ENCODE measurements around the gene SCNN1A. TPM values are rescaled to one million over a fixed set of nuclear protein-coding genes. Genes with fewer than 3 reads are reported as not detected.

SCNN1A gene
- total RNA-seq, 1 experiment from 2014 or later, result 28.5 TPM

DNA sequence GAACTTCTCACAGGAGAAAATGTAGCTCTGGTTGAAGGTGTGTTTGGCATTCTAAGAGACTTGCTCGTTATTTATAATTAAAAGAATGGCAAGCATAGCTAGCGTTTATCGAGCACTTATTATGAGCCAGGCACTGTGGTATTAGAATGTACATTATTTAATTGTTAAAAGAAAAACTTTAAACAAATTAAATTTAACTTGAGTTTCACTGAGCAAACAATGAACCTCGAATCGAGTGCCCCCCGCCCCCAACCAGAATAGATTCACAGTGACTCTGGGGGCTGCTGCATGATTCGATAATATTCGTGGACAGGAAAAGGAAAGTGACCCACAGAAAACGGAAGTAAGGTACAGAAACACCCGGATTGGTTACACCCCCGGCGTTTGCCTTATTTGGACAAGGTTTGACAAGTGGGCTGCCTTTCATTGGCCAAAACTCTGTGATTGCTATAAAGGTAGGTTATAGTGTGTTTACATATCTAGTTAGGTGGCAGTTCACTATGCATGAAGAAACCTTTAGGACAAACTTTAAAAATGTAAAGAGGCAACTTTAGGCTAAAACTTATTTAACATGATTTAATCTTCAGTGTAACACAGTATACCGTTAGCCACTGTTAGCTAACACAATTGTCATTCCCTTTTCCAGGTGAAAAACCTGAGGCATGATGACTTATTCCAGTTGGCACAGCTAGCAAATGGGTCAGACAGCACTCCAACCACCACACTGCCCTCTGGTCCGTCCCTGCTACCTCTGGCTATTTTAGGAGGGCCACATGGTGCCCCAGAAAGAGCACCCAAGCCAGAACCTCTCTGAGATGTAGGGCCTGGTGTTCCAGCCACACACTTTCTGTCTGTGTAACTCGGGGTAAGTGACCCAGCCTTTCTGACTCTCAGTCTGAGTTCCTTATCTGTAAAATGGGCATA lies 7.1 kb downstream of the SCNN1A start:
- Histone ChIP-seq H3K36me3 (replicated peaks; ENCODE audit: control insufficient read depth, insufficient read depth, low read length) (no peaks in the 10 kb centered on the region; the same call in 1 of the 2 replicates), H3K27me3 (ENCODE audit: control insufficient read depth, insufficient read depth, low read length) (no peaks in the 10 kb centered on the region), H3K4me3 (ENCODE audit: insufficient read depth, low read depth, low read length) (no peak overlapping the region)
- peak; percentile 41 for DNase-seq

DNA sequence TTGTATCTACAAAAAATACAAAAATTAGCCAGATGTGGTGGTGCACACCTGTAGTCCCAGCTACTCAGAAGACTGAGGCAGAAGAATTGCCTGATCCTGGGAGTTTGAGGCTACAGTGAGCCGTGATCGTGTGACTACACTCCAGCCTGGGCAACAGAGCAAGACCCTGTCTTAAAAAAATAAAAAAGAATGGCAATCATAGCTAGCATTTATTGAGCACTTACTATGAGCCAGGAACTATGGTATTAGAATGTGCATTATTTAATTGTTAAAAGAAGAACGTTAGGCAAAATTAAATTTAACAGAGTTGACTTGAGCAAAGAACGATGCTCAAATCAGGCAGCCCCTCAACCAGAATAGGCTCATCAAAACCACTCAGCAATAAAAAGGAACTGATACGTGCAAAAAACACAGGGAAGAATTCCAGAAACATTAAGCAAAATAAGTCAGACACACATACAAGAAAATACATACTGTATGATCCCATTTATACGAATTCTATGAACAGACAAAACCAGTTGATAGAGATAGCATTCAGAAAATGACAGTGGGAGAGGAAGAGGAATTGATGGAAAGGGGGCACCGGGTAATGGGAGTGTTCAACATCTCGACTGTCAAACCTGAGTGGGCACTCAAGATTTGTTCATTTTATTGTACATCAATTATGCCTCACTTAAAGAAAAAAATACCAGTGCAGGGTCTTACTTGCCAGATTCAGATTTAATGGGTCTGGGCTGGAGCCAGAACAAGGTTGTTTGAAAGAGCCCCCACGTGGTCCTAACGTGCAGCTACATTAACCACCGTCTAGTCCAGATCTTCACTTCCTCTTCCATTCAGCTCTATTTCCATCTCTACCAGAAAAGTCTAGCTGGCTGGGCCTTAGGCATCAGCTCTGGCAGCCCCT lies 8.0 kb downstream of the SCNN1A start:
- Histone ChIP-seq H3K36me3 (replicated peaks; ENCODE audit: control insufficient read depth, insufficient read depth, low read length) (peaks cover 1% of the 10 kb centered on the region), H3K4me3 (ENCODE audit: insufficient read depth, low read depth, low read length) (no peak overlapping the region), H3K27me3 (ENCODE audit: control insufficient read depth, insufficient read depth, low read length) (no peaks in the 10 kb centered on the region)
- DNase-seq, result peak; percentile 46

DNA sequence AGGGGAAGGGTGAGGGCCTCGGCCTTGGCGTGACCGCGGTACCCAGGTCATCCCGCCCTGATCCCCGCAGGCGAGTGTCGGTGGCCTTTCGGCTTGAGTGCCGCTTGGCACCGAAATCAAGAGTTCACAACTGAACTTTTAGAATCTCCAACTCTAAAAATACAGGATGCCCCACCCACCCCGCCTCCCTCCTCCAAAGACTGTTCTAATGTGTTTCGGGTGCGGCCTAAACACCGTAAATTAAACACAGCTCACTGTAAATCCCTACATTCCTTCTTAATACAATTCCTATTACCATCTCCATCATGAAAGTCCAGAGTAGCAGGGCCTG lies 11.4 kb downstream of the SCNN1A start:
- Histone ChIP-seq H3K36me3 (replicated peaks; ENCODE audit: control insufficient read depth, insufficient read depth, low read length) (peaks cover 10% of the 10 kb centered on the region), H3K4me3 (ENCODE audit: insufficient read depth, low read depth, low read length) (peak overlapping the region; percentile 57), H3K27me3 (ENCODE audit: control insufficient read depth, insufficient read depth, low read length) (no peaks in the 10 kb centered on the region)
- no peak for DNase-seq

DNA sequence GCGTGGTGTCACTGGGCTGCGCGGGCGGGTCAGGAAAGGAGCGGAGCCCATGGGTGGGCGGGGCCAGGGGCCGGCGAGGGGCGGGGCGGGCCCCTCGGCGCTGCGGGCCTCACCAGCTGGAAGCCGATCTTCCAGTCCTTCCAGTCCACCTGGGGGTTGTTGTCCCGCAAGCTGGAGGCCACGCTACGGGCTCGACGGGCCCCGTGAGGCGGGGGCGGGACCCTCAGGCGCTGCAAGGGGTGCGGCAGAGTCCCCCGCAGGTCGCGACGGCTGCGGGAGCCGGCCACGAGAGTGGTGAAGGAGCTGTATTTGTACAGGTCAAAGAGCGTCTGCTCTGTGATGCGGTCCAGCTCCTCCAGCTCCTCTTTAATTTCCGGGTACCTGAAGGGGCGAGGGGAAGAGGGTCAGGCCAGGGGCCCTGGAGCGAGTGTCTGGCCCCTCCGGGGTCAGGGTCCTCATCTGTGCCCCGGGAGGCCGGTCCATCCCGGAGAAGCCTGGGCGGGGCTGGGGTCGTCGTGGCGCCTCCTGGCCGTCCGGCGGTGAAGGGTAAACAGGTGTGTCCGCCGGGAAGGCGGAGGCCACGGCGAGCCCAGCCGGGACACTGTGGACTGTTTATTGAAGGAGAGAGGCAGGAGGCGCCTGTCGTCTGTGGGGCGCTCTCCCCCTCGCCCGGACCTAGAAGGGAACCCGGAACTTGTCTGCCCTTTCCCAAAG lies 11.9 kb downstream of the SCNN1A start:
- H3K4me3 ChIP-seq (ENCODE audit: insufficient read depth, low read depth, low read length), result peak overlapping the region; percentile 57
- peak; percentile 98 for DNase-seq
- H3K36me3 ChIP-seq (replicated peaks; ENCODE audit: control insufficient read depth, insufficient read depth, low read length), result peaks cover 10% of the 10 kb centered on the region
- H3K27me3 ChIP-seq (ENCODE audit: control insufficient read depth, insufficient read depth, low read length), result no peaks in the 10 kb centered on the region

DNA sequence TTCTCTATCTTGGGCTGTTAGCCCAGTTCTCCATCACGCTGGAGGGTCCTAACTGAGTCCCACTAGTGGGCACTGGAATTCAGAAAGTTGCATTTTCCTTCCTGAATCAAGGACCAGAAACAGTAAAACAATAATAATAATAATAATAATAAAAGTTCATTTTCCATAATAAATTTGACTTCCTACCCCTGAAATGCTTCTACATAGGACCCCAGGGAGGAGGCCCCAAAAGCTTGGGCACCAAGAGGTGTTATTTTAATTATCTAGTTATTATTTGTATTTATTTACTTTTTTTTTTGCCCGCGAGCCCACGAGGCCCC lies 12.4 kb downstream of the SCNN1A start:
- H3K4me3 ChIP-seq (ENCODE audit: insufficient read depth, low read depth, low read length), result no peak overlapping the region
- H3K36me3 ChIP-seq (replicated peaks; ENCODE audit: control insufficient read depth, insufficient read depth, low read length), result peaks cover 10% of the 10 kb centered on the region
- no peaks in the 10 kb centered on the region for H3K27me3 ChIP-seq (ENCODE audit: control insufficient read depth, insufficient read depth, low read length)
- peak; percentile 44 for DNase-seq

DNA sequence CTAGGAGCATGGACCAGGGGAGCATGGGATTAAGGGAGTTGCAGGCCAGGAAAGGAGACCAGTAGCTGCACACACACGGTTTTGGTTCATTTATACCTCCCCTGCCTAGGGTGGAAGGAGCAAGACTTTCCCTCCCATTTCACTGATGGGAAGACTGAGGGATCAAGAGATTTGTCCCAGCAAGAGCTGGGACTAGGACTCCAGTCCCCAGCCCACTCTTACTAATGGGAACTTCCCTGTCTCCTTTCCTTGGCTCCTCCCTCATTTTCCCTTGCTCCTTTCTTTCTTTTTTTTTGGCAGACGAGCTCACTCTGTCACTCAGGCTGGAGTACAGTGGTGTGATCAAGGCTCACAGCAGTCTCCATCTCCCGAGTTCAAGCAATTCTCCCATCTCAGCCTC lies 13.0 kb downstream of the SCNN1A start:
- DNase-seq, result peak; percentile 25
- no peaks in the 10 kb centered on the region for H3K27me3 ChIP-seq (ENCODE audit: control insufficient read depth, insufficient read depth, low read length)
- no peak overlapping the region for H3K4me3 ChIP-seq (ENCODE audit: insufficient read depth, low read depth, low read length)
- H3K36me3 ChIP-seq (replicated peaks; ENCODE audit: control insufficient read depth, insufficient read depth, low read length), result peaks cover 10% of the 10 kb centered on the region

DNA sequence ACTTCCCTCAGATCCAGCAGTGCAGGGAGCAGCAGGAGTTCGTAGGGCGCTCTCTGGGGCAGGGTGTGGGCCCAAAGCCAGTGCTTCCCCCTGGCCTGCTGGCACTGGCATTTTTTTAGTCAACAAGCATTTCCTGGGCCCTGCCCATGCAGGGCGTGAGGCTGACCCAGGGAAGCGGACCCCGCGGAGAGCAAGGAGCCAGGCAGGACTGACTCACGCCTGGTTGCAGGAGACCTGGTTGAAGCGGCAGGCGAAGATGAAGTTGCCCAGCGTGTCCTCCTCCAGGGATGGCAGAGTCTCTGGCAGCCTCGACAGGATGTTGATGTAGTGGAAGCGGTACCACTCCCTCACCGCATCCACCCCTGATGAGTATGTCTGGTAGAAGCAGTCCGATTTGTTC lies 13.5 kb downstream of the SCNN1A start:
- no peak for DNase-seq
- Histone ChIP-seq H3K36me3 (replicated peaks; ENCODE audit: control insufficient read depth, insufficient read depth, low read length) (peaks cover 10% of the 10 kb centered on the region), H3K27me3 (ENCODE audit: control insufficient read depth, insufficient read depth, low read length) (no peaks in the 10 kb centered on the region), H3K4me3 (ENCODE audit: insufficient read depth, low read depth, low read length) (no peak overlapping the region)

DNA sequence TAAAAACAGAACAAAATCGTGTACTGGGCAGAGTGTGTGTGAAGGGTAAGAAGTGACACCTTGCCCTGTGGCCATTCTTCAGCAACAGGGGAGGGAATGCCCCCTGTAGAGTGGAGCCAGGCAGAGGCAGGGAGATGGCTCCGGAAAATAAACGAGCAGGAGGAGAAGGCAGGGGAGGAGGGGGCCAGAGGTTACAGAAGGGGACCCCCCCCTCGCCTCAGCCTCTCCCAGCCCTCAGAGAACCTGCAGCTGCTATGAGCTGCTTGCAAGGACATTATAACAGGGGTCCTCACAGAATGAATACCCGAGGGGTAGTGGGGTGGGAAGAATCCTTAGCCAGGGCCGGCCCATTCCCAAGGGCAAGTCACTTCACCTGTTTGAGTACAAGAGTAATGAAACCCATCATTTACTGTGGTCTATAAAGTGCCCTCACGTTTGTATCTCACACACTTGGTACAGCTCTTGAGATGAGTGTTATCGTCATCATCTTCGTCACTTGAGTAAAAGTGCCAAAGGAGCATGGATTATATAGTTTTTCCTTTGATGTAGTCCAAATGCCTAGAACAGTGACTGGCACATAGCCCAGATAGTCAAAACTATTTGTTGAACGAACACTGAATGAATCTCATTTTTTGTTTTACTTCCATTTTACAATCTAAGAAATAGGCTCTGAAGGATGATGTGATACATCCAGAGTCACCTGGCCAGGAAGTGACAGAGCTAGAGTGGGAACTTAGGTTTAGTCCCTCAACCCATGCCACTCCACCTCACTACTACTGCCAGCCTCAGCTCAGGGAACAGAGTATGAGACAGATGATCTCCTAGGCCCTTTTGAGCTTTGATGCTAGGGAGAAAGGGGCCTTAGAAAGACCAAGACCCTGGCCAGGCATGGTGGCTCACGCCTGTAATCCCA lies 14.5 kb downstream of the SCNN1A start:
- Histone ChIP-seq H3K36me3 (replicated peaks; ENCODE audit: control insufficient read depth, insufficient read depth, low read length) (peaks cover 13% of the 10 kb centered on the region), H3K4me3 (ENCODE audit: insufficient read depth, low read depth, low read length) (no peak overlapping the region), H3K27me3 (ENCODE audit: control insufficient read depth, insufficient read depth, low read length) (no peaks in the 10 kb centered on the region)
- no peak for DNase-seq

DNA sequence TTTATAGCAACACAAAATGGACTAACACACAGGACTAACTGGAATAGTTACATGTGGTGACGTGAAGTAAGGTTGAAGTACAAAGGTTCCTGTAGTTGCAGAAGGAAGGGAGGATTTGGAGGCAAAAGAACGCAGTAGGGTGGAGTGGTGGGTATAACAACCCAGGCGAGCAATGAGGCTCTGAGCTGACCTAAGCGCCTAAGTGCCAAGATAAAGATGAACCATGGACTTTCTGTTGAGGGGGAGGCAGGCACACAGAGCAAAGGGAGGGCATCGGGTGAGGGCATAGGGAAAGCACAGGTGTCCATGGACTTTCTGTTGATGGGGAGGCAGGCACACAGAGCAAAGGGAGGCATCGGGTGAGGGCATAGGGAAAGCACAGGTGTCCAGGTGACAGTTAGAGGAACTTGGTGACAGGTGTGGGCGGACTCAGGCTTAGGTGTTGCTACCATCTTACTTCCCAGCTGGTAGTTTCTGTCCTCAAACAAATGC lies 15.2 kb downstream of the SCNN1A start:
- no peak for DNase-seq
- Histone ChIP-seq H3K4me3 (ENCODE audit: insufficient read depth, low read depth, low read length) (no peak overlapping the region), H3K27me3 (ENCODE audit: control insufficient read depth, insufficient read depth, low read length) (no peaks in the 10 kb centered on the region), H3K36me3 (replicated peaks; ENCODE audit: control insufficient read depth, insufficient read depth, low read length) (peaks cover 16% of the 10 kb centered on the region)

DNA sequence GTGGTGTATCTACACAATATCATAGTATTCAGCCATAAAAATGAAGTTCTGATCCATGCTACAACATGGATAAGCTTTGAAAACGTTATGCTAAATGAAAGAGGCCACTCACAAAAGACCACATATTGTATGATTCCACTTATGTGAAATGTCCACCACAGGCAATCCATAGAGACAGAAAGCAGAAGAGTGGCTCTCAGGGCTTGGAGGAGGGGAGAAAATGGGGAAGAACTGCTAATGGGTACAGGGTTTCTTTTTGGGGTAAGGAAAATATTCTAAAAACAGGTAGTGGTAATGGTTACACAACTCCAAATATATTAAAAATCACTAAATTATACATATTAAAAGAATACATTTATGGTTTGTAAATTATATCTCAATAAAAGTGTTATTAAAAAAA lies 16.5 kb downstream of the SCNN1A start:
- Histone ChIP-seq H3K4me3 (ENCODE audit: insufficient read depth, low read depth, low read length) (no peak overlapping the region), H3K36me3 (replicated peaks; ENCODE audit: control insufficient read depth, insufficient read depth, low read length) (peaks cover 21% of the 10 kb centered on the region), H3K27me3 (ENCODE audit: control insufficient read depth, insufficient read depth, low read length) (no peaks in the 10 kb centered on the region)
- no peak for DNase-seq

DNA sequence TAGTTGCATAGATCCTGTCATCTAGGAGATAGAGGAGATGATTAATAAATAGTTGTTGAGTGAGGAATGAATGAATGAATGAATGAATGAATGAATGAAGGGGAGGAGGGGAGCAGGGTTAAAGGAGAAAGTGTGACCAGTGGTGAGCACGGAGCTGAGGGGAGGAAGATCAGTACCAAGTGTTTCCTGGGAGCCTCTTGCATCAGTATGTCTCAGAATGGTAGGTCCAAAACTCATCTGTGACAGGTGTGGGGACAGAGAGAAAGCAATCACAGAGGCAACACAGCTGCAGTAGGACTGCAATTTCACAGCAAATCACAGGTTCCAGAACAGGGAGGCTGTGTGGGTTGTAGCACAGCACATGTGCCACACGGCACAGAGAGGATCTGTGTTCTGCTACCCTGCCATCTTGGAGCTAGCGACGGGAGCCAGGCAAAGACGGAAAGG lies 19.0 kb downstream of the SCNN1A start:
- no peaks in the 10 kb centered on the region for H3K27me3 ChIP-seq (ENCODE audit: control insufficient read depth, insufficient read depth, low read length)
- no peak overlapping the region for H3K4me3 ChIP-seq (ENCODE audit: insufficient read depth, low read depth, low read length)
- peaks cover 17% of the 10 kb centered on the region for H3K36me3 ChIP-seq (replicated peaks; ENCODE audit: control insufficient read depth, insufficient read depth, low read length)
- no peak for DNase-seq

DNA sequence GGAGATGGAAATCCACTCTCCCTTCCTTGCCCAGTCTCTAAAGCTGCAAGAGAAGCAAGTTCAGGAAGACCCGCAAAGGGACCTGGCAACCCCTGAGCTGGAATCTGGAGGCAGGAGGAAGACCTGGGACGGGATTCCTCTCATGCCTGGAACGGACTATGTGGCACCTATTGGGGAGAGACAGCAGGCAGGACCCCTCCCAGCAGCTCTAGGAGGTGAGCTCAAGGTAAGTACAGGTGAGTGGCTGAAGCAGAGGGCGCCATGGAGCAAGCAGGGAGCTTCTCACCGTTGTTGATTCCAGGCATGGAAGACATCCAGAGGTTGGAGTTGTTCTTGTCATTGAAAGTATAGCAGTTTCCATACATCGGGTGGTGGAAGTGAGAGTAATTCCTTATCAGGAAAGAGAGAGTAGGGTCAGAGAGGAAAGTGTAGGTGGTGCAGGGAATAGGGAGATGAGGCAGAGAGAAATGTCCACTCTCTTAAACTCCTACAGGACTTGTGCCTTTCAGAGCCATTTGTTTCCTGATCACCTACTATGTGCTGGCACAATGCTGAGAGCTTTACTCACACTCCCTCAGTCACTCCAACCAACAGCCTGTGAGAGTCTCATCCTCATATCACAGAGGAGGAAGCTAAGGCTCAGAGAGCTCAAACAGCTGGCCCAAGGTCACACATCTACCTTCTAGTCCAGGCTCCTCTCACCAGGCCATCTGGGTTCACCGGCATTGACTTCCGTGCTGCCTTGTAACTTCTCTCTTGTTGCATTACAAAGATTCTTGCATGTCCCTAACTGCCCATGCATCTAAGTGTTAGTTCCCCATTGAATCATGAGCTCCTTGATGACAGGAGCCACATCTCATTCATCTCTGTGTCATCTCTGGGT lies 19.6 kb downstream of the SCNN1A start:
- no peak overlapping the region for H3K4me3 ChIP-seq (ENCODE audit: insufficient read depth, low read depth, low read length)
- H3K27me3 ChIP-seq (ENCODE audit: control insufficient read depth, insufficient read depth, low read length), result no peaks in the 10 kb centered on the region
- DNase-seq, result peak; percentile 78

More for the DNA sequence above, 19.6 kb downstream of the SCNN1A start:
- H3K36me3 ChIP-seq (replicated peaks; ENCODE audit: control insufficient read depth, insufficient read depth, low read length), result peaks cover 13% of the 10 kb centered on the region
